HEK293T (cell line): ENCODE measurements around the gene ERBB4.

ENCODE experiments used
- CTCF ChIA-PET: fragments of 350-600 bp; formaldehyde crosslinking; extraction: SDS; loops from one replicate; lab custom pipeline; 2021; ENCODE audit warnings: antibody characterized with exemption, inconsistent platforms; lab: Yijun Ruan, JAX
- POLR2A ChIA-PET: fragments of 350-600 bp; formaldehyde crosslinking; extraction: SDS; loops from one replicate; lab custom pipeline; 2020; ENCODE audit warnings: antibody characterized with exemption, inconsistent platforms; lab: Yijun Ruan, JAX
- DNase-seq: peaks from one replicate; pipeline ENCODE4 v3.0.0; 2012; ENCODE audit warnings: mixed read lengths; ENCODE audit errors: extremely low spot score
- ARNT ChIP-seq: fragments of 450-650 bp; IDR thresholded peaks from 2 replicates; pipeline ENCODE4 v1.6.1; 2017; ENCODE audit warnings: mild to moderate bottlenecking
- BHLHE40 ChIP-seq: fragments of 450-650 bp; IDR thresholded peaks from 2 replicates; pipeline ENCODE4 v1.6.1; 2016; ENCODE audit warnings: mild to moderate bottlenecking, moderate library complexity, borderline replicate concordance
- CTBP1 ChIP-seq: fragments of 450-650 bp; IDR thresholded peaks from 2 replicates; pipeline ENCODE4 v1.6.1; 2016; ENCODE audit warnings: borderline replicate concordance
- ELF4 ChIP-seq: fragments of 450-650 bp; IDR thresholded peaks from 2 replicates; pipeline ENCODE4 v1.6.1; 2017; ENCODE audit warnings: antibody characterized with exemption
- FOXA1 ChIP-seq: fragments of 450-650 bp; IDR thresholded peaks from 2 replicates; pipeline ENCODE4 v1.6.1; 2016; ENCODE audit warnings: mild to moderate bottlenecking
- FOXK2 ChIP-seq: fragments of 450-650 bp; IDR thresholded peaks from 2 replicates; pipeline ENCODE4 v1.6.1; 2016; ENCODE audit warnings: mild to moderate bottlenecking
- FOXM1 ChIP-seq: fragments of 450-650 bp; IDR thresholded peaks from 2 replicates; pipeline ENCODE4 v1.6.1; 2017; ENCODE audit warnings: mild to moderate bottlenecking, borderline replicate concordance
- HDGF ChIP-seq: fragments of 450-650 bp; IDR thresholded peaks from 2 replicates; pipeline ENCODE4 v1.6.1; 2017; ENCODE audit warnings: antibody characterized with exemption, borderline replicate concordance
- L3MBTL2 ChIP-seq: fragments of 450-650 bp; conservative IDR thresholded peaks from 2 replicates; pipeline ENCODE4 v1.6.1; 2016; ENCODE audit warnings: mild to moderate bottlenecking
- LEF1 ChIP-seq: fragments of 450-650 bp; IDR thresholded peaks from 2 replicates; pipeline ENCODE4 v1.6.1; 2017; ENCODE audit warnings: mild to moderate bottlenecking, borderline replicate concordance
- NFRKB ChIP-seq: fragments of 450-650 bp; IDR thresholded peaks from 2 replicates; pipeline ENCODE4 v1.6.1; 2016; ENCODE audit warnings: mild to moderate bottlenecking, moderate library complexity
- SP1 ChIP-seq: fragments of 450-650 bp; IDR thresholded peaks from 2 replicates; pipeline ENCODE4 v1.6.1; 2017
- SUZ12 ChIP-seq: fragments of 450-650 bp; IDR thresholded peaks from 2 replicates; pipeline ENCODE4 v1.6.1; 2016; ENCODE audit warnings: mild to moderate bottlenecking
- TARDBP ChIP-seq: fragments of 450-650 bp; IDR thresholded peaks from 2 replicates; pipeline ENCODE4 v1.6.1; 2016
- ZNF384 ChIP-seq: fragments of 450-650 bp; IDR thresholded peaks from 2 replicates; pipeline ENCODE4 v1.6.1; 2016
- TF ChIP-seq, protein P1 (sequence below): fragments of 450-650 bp; IDR thresholded peaks from 2 replicates; pipeline ENCODE4 v1.6.1; 2016

ERBB4 gene

GRCh38 chr2:212348501-212348900 is 190.1 kb downstream of the ERBB4 start:
- ChIA-PET POLR2A (no interaction called here), CTCF (no interaction called here)
- no peak for DNase-seq
- no peak for TF ChIP-seq BHLHE40
- TF ChIP-seq CTBP1 = no peak
- no peak for TF ChIP-seq SP1
- TF ChIP-seq ELF4 = no peak
- no peak for TF ChIP-seq NFRKB
- TF ChIP-seq LEF1 = no peak

DNA sequence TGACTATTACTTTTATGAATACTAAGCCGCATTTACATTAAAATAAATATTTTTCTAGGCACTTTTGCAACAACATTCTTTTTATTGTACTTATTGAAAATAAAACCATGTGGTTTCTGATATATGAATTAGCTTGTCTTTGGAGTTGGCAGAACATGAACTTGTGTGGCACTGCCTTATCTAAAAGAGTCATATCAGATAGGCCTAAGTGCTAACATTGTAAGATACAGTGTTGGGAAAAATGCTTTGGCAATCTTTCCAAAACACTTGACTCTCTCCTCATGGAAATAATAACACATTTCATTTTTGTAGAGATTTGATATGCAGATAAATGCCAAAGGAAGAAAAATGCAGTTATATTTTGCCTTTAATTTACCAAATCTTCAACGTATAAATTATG is 191.7 kb downstream of the ERBB4 start:
- ChIA-PET POLR2A (no interaction called here), CTCF (no interaction called here)
- TF ChIP-seq NFRKB (no peak), LEF1 (no peak), ELF4 (no peak), FOXA1 (no peak), L3MBTL2 (no peak), TARDBP (no peak), SP1 (no peak), SUZ12 (no peak), ARNT (no peak), CTBP1 (no peak), BHLHE40 (no peak), FOXK2 (no peak), FOXM1 (no peak), HDGF (no peak), ZNF384 (no peak)
- TF ChIP-seq, protein P1, sequence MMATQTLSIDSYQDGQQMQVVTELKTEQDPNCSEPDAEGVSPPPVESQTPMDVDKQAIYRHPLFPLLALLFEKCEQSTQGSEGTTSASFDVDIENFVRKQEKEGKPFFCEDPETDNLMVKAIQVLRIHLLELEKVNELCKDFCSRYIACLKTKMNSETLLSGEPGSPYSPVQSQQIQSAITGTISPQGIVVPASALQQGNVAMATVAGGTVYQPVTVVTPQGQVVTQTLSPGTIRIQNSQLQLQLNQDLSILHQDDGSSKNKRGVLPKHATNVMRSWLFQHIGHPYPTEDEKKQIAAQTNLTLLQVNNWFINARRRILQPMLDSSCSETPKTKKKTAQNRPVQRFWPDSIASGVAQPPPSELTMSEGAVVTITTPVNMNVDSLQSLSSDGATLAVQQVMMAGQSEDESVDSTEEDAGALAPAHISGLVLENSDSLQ = no peak
- no peak for DNase-seq

DNA sequence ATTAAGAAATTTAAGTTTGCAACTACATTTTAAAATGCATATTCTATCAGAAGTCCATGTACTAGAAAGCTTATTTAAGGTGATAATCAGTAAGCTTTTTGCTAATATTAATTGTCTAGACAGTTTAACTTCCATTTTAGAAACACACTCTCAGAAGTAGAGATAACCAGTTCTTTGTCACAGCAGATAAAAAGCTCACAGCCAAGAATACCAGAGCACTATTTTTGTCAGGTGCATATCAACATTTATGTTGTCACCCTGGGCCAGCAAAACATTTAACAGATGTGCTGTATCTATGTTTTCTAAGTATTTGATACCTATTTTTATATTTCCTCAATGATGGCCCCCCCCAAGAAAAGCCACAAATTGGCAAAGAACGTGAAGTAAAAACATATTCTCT is 192.6 kb downstream of the ERBB4 start:
- POLR2A ChIA-PET = no interaction called here
- TF ChIP-seq, protein P1 = no peak
- TF ChIP-seq CTBP1 (no peak), BHLHE40 (no peak), LEF1 (no peak), HDGF (no peak), ARNT (no peak), FOXK2 (no peak), FOXA1 (no peak), NFRKB (no peak), SP1 (no peak), L3MBTL2 (no peak), ELF4 (no peak), FOXM1 (no peak), TARDBP (no peak), SUZ12 (no peak), ZNF384 (no peak)
- CTCF ChIA-PET = no interaction called here
- no peak for DNase-seq

DNA sequence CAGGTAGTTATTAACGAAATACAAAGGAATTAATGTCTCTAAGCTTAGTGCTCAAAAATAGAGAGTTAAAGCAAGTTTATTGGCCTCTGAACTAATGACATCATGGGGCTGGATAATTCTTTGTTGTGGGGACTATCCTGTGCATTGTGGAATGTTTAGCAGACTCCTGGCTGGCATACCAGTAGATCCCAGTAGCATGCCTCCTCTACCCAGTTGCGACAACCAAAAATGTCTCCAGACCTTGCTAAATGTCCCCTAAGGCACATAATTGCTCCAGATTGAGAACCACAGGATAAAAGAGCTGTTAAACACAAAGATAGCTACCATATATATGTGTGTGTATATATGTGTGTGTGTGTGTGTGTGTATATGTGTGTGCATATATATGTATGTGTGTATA is 194.5 kb downstream of the ERBB4 start:
- DNase-seq = no peak
- CTCF ChIA-PET = no interaction called here
- no peak for TF ChIP-seq SUZ12
- TF ChIP-seq FOXA1 = no peak
- no peak for TF ChIP-seq NFRKB
- no peak for TF ChIP-seq BHLHE40
- no peak for TF ChIP-seq CTBP1
- no peak for TF ChIP-seq L3MBTL2
- TF ChIP-seq ARNT = no peak
- POLR2A ChIA-PET = no interaction called here

- ChIA-PET POLR2A (no interaction called here), CTCF (no interaction called here)
- DNase-seq = no peak
- TF ChIP-seq HDGF (no peak), SUZ12 (no peak), FOXA1 (no peak), L3MBTL2 (no peak), CTBP1 (no peak), FOXK2 (no peak), SP1 (no peak), ZNF384 (no peak), NFRKB (no peak), TARDBP (no peak), BHLHE40 (no peak), ARNT (no peak), FOXM1 (no peak), ELF4 (no peak), LEF1 (no peak)
- TF ChIP-seq, protein P1 = no peak
These were observed 195.4 kb downstream of the ERBB4 start for GRCh38 chr2:212343167-212343566.

DNA sequence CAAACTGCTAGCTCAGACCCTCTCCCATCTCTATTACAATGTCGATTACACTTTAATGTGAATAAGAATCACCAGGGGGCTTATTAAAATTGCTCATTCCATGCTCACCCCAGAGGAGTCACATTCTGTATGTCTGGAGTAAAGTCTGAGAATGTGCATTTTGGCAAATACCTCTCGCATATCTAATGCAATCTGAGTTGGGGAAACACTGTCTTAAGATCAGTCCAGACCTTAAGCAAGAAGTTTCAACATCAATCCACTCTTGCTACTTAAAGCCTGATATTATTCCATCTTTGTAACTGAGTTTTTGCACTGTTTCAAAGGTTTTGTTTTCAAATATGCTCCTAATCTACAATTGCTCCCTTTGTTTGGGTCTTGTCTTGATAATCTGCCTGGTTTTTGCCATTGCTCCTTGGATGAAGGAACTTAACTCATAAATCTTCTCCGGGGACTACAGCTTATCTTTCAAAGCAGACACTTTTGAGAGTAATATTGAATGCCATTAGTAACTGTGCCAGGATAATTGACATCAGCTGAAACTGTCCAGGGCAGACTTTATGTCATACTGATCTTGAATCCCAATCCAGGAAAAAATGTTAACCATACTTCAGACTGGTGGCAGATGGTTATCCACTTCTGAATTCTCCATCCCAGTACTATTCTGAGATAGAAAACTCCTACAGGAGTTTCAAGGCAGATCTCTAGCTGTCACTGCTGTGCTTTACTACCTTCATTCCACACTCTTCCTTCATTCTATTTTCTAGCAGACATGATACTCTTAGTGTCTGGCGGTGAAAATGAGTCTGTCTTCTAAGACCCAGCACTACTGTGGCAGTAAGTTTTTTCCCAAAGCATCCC is 200.9 kb downstream of the ERBB4 start:
- ChIA-PET CTCF (no interaction called here), POLR2A (no interaction called here)
- DNase-seq = no peak
- no peak for TF ChIP-seq LEF1
- TF ChIP-seq ZNF384 = no peak

DNA sequence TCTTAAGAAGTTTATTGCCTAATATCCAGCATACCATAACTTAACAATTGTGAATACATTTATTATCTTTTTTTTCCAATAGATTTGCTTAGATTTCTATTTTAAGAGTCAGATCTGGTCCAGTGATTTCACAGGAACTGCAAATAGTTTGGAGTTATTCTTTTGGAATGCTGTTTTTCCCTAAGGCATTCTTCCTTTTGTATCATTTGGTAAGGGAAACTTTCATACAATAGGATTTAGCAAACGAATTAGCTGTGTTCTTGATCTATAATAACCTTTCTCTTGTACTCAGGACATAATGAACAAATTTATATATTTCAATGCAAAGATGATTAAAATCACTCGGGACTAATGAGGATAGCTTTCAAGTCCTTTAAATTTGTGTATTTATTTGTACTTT is 201.6 kb downstream of the ERBB4 start:
- CTCF ChIA-PET = no interaction called here
- POLR2A ChIA-PET = no interaction called here
- no peak for DNase-seq
- TF ChIP-seq NFRKB (no peak), CTBP1 (no peak), HDGF (no peak), FOXK2 (no peak), FOXM1 (no peak), BHLHE40 (no peak), ZNF384 (no peak)
